Large intestine (tissue), 3 donors: ENCODE results near the gene ZDHHC14. TPM values are rescaled to one million over a fixed set of nuclear protein-coding genes. Genes with fewer than 3 reads are reported as not detected.

ENCODE experiments used
- DNase-seq, 2 donors: peaks; one replicate each; pipeline versions ENCODE4 v3.0.0 to v3.0.0-alpha.2; 2013
- H3K27ac ChIP-seq: one replicate; pipeline ENCODE4 v1.5.1; 2013; ENCODE audit warnings: low read length
- H3K27me3 ChIP-seq: 2 replicates; pipeline ENCODE4 v1.6.1; 2013; ENCODE audit warnings: low read length; ENCODE audit not compliant: control insufficient read depth, insufficient read depth
- H3K36me3 ChIP-seq: 2 replicates; pipeline ENCODE4 v1.6.1; 2013; ENCODE audit warnings: low read length; ENCODE audit not compliant: control insufficient read depth, insufficient read depth
- H3K4me1 ChIP-seq: one replicate; pipeline ENCODE4 v1.6.1; 2013; ENCODE audit warnings: low read length; ENCODE audit not compliant: control insufficient read depth, insufficient read depth
- H3K4me3 ChIP-seq: one replicate; pipeline ENCODE4 v1.5.1; 2013; ENCODE audit warnings: low read length
- H3K9me3 ChIP-seq: one replicate; pipeline ENCODE4 v1.6.1; 2013; ENCODE audit warnings: mild to moderate bottlenecking, low read depth, low read length, moderate library complexity; ENCODE audit not compliant: control insufficient read depth
- WGBS: methylation state at CpG from one replicate; pipeline ENCODE4 v1.1.5; 2013; ENCODE audit warnings: low lambda C conversion rate; ENCODE audit not compliant: insufficient coverage; 5-methylcytosine and 5-hydroxymethylcytosine counted together
- polyA plus RNA-seq: library from polyadenylated mRNA; unstranded; fragments of 120-200 nt; gene quantifications from one replicate; pipeline ENCODE4 v1.2.1, GENCODE V29; 2013

Gene ZDHHC14
- polyA plus RNA-seq, 1 donor: 26.5 TPM

- Histone ChIP-seq H3K4me1 (peaks cover 19% of the 10 kb centered on the region), H3K9me3 (no peaks in the 10 kb centered on the region), H3K27me3 (no peaks in the 10 kb centered on the region), H3K4me3 (no peak overlapping the region), H3K36me3 (no peaks in the 10 kb centered on the region), H3K27ac (no peak overlapping the region)
- DNase-seq: no peak
- WGBS: no CpG with 5 or more reads among the region's 7 CpGs
Measured at GRCh38 chr6:157525292-157525889, 144.4 kb downstream of the ZDHHC14 start.

- WGBS: no CpG with 5 or more reads among the region's 5 CpGs
- no peaks in the 10 kb centered on the region for H3K9me3 ChIP-seq
- H3K27ac ChIP-seq: no peak overlapping the region
Measured at GRCh38 chr6:157525918-157526425, 145.0 kb downstream of the ZDHHC14 start.

DNA sequence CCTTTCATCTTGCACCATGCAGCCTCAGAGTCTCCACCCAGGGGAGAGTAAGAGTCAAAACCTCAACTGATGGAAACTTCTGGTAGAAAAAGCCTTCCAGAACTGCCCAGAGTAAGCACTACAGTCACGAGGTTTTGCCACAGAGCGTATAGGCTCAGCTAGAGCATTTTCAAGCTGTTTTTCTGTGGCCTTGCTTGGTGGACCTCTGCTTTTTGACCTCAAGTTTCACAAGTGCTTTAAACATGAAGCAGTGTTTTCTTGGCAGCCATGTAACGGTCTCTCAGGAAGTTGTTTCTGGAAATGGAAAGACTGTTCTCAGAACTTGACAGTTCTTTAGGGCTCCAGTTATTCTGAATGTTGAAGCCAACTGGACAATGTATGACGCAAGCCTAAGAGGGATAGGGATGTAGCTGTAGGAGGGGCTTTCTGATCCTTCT lies 146.5 kb downstream of the ZDHHC14 start:
- Histone ChIP-seq H3K36me3 (no peaks in the 10 kb centered on the region), H3K4me1 (peaks cover 34% of the 10 kb centered on the region), H3K4me3 (no peak overlapping the region), H3K27ac (peak overlapping the region; percentile 4), H3K27me3 (no peaks in the 10 kb centered on the region), H3K9me3 (no peaks in the 10 kb centered on the region)
- peak in 1 of 2 donors; percentile 52 for DNase-seq
- no CpG with 5 or more reads among the region's 4 CpGs for WGBS

More at GRCh38 chr6:157525918-157526425, 145.0 kb downstream of the ZDHHC14 start:
- DNase-seq: no peak
- H3K27me3 ChIP-seq: no peaks in the 10 kb centered on the region
- H3K4me3 ChIP-seq: no peak overlapping the region
- H3K36me3 ChIP-seq: no peaks in the 10 kb centered on the region
- H3K4me1 ChIP-seq: peaks cover 21% of the 10 kb centered on the region

- DNase-seq: peak in 1 of 2 donors; percentile 80
- 80% methylated on average over 1 of the region's 5 CpGs for WGBS
- peak overlapping the region; percentile 89 for H3K27ac ChIP-seq
Measured at GRCh38 chr6:157528931-157529653, 148.1 kb downstream of the ZDHHC14 start.

GRCh38 chr6:157529654-157530039 lies 148.7 kb downstream of the ZDHHC14 start:
- no CpG with 5 or more reads among the region's 2 CpGs for WGBS
- Histone ChIP-seq H3K27me3 (no peaks in the 10 kb centered on the region), H3K9me3 (no peaks in the 10 kb centered on the region), H3K27ac (peak overlapping the region; percentile 89), H3K4me3 (no peak overlapping the region), H3K36me3 (no peaks in the 10 kb centered on the region), H3K4me1 (peaks cover 44% of the 10 kb centered on the region)
- no peak for DNase-seq

More at GRCh38 chr6:157528931-157529653, 148.1 kb downstream of the ZDHHC14 start:
- Histone ChIP-seq H3K9me3 (no peaks in the 10 kb centered on the region), H3K27me3 (no peaks in the 10 kb centered on the region), H3K4me3 (no peak overlapping the region), H3K4me1 (peaks cover 43% of the 10 kb centered on the region), H3K36me3 (no peaks in the 10 kb centered on the region)

- H3K4me3 ChIP-seq: no peak overlapping the region
- peaks cover 48% of the 10 kb centered on the region for H3K4me1 ChIP-seq
- DNase-seq: no peak
- no peaks in the 10 kb centered on the region for H3K27me3 ChIP-seq
- H3K36me3 ChIP-seq: no peaks in the 10 kb centered on the region
- WGBS: no CpG with 5 or more reads among the region's 4 CpGs
- no peaks in the 10 kb centered on the region for H3K9me3 ChIP-seq
- peak overlapping the region; percentile 89 for H3K27ac ChIP-seq
Measured at GRCh38 chr6:157530126-157530525, 149.1 kb downstream of the ZDHHC14 start.

DNA sequence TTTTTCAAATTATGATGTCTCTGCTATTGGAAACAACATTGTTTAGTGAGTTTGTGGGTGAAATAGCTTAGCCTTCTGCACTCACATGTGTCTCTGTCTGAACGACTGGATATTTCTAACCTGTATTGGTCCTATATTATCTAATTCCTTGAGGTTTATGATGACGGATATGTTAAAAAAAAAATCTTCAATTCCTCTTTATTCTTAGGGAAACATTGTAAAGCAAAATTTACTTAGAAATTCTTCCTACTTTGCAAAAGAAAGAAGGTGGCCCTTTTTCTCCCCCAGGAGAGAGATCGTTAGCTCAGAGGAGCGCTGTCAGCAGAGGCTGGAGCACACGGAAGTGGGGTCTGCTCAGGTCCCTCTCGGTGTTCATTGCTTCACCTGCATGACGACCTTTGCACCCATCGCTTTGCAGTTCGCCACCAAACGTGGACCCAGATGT lies 149.8 kb downstream of the ZDHHC14 start:
- H3K9me3 ChIP-seq: no peaks in the 10 kb centered on the region
- H3K36me3 ChIP-seq: no peaks in the 10 kb centered on the region
- no peak overlapping the region for H3K4me3 ChIP-seq
- no peak for DNase-seq
- peaks cover 51% of the 10 kb centered on the region for H3K4me1 ChIP-seq
- 40% methylated on average over 2 of the region's 10 CpGs for WGBS
- no peaks in the 10 kb centered on the region for H3K27me3 ChIP-seq
- peak overlapping the region; percentile 89 for H3K27ac ChIP-seq

DNA sequence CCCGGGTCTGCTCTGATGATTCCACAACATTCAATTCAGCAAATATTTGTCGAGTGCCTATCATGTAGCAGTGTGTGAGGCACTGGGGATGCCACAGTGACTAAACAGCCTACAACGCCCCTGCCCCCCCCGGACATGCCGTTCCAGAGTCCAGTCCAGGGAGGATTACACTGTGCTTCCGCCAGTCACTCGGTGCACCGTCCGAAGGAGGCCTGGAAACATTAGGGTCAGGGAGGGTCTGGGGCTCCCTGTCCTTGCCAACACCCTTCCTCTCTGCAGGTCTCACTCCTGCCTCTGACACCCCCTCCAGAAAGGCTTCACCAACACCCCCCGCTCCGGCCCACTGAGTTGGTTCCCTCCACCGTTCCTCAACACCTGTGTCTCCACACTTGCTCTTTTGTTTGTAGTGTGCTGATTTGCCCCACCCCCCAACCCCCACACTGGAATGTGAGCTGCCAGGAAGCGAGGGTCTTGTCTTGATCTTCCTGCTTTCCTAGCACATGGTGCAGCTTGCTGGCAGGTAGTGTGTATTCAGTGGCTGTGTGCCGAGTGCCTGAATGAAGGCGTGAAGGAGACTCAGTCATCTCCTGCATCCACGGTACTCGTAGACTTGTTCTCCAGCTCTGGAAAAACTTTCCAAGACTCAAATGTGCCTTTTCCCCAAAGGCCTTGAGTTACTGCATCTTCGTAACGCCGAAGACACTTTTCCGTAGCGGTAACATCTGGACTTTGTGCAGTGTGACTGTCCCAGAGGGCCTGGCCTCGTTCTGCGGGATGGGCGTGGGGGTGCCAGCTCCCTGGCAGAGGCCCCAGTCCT lies 150.4 kb downstream of the ZDHHC14 start:
- H3K9me3 ChIP-seq: no peaks in the 10 kb centered on the region
- no peaks in the 10 kb centered on the region for H3K36me3 ChIP-seq
- WGBS: no CpG with 5 or more reads among the region's 25 CpGs
- H3K27ac ChIP-seq: peak overlapping the region; percentile 89
- H3K27me3 ChIP-seq: no peaks in the 10 kb centered on the region
- DNase-seq: peak; percentile 96 to 98
- H3K4me1 ChIP-seq: peaks cover 55% of the 10 kb centered on the region
- H3K4me3 ChIP-seq: peak overlapping the region; percentile 3

GRCh38 chr6:157531986-157532365 lies 151.0 kb downstream of the ZDHHC14 start:
- no peaks in the 10 kb centered on the region for H3K36me3 ChIP-seq
- H3K9me3 ChIP-seq: no peaks in the 10 kb centered on the region
- H3K27ac ChIP-seq: peak overlapping the region; percentile 89
- no peak for DNase-seq
- WGBS: no CpG with 5 or more reads among the region's 3 CpGs
- peaks cover 56% of the 10 kb centered on the region for H3K4me1 ChIP-seq
- H3K27me3 ChIP-seq: no peaks in the 10 kb centered on the region
- no peak overlapping the region for H3K4me3 ChIP-seq
